RCC 7860 (cell line): ENCODE results near the gene CEP63.
"Not testable (repeated sequence)": the region's sequence is repeated elsewhere in the genome, so short reads cannot be mapped to it uniquely, and the experiment has no call there.

Experiments used
- DNase-seq: peaks from one replicate; pipeline ENCODE4 v3.0.0-alpha.2; 2015; ENCODE audit warnings: low spot score
- FAIRE-seq: peaks from 2 replicates; lab custom pipeline; 2012; peaks lifted over from hg19 to GRCh38; lab: Jason Lieb, UNC

CEP63 gene

GRCh38 chr3:134505485-134505884 lies 19.6 kb downstream of the CEP63 start:
- DNase-seq (no peak), FAIRE-seq (no peak)

DNA sequence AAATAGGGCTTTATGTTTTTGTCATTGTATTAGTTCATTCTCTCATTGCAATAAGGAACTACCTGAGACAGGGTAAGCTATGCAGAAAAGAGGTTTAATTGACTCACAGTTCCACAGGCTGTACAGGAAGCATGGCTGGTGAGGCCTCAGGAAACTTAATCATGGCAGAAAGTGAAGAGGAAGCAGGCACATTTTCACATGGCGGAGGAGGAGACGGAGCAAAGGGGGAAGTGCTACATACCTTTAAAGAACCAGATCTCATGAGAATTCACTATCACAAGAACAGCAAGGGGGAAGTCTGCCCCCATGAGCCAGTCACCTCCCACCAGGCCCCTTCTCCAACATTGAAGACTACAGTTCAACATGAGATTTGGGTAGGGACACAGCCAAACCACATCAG lies 25.6 kb downstream of the CEP63 start:
- DNase-seq (no peak), FAIRE-seq (no peak)

GRCh38 chr3:134516905-134517304 lies 31.0 kb downstream of the CEP63 start:
- DNase-seq (no peak), FAIRE-seq (no peak)

GRCh38 chr3:134517791-134518190 lies 31.9 kb downstream of the CEP63 start:
- FAIRE-seq = peak; percentile 47

GRCh38 chr3:134522541-134522940 lies 36.7 kb downstream of the CEP63 start:
- FAIRE-seq = no peak
- no peak for DNase-seq

More at GRCh38 chr3:134517791-134518190, 31.9 kb downstream of the CEP63 start:
- no peak for DNase-seq

DNA sequence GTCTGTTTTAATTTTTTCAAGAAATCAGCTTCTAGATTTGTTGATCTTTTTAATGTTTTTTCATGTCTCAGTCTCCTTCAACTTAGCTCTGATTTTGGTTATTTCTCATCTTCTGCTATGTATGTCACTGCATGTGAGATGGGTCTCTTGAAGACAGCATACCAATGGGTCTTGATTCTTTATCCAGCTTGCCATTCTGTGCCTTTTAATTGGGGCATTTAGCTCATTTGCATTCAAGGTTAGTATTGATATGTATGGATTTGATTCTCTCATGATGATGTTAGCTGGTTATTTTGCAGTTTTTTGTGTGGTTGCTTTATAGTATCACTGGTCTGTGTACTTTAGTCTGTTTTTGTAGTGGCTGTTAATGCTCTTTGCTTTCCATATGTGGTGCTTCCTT lies 39.4 kb downstream of the CEP63 start:
- no peak for DNase-seq
- FAIRE-seq = no peak

DNA sequence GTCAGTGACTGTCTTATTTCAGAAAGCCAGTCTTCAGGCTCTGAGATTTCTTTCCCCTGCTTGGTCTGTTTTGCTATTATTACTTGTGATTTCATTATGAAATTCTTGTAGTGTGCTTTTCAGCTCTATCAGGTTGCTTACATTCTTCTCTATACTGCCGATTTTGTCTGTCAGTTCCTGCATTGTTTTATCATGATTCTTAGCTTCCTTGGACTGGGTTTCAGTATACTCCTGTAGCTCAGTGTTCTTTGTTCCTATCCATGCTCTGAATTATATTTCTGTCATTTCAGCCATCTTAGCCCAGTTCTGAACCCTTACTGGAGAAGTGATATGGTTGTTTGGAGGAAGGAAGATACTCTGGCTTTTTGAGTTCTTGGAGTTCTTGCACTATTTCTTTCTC lies 40.5 kb downstream of the CEP63 start:
- DNase-seq (no peak), FAIRE-seq (no peak)

DNA sequence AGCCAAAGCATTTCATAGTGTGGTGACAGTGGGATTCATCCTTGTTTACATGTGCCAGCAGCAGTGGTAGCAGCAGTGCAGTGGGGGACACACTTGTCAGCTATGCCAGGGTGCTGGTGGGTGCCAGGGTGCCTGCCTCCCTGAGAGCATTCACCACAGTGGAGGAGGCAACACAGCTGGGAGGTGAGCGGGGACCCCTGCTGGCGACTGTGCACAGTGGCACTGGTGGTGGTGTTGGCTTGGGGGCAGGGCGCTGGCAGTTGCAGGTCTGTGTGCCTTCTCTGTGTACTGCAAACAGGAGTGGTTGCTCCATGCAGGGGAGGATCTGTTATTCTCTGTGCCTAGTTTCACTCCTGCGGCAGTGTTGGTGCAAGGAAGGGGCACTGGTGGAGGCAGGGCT lies 41.2 kb downstream of the CEP63 start:
- FAIRE-seq = no peak
- DNase-seq = no peak

DNA sequence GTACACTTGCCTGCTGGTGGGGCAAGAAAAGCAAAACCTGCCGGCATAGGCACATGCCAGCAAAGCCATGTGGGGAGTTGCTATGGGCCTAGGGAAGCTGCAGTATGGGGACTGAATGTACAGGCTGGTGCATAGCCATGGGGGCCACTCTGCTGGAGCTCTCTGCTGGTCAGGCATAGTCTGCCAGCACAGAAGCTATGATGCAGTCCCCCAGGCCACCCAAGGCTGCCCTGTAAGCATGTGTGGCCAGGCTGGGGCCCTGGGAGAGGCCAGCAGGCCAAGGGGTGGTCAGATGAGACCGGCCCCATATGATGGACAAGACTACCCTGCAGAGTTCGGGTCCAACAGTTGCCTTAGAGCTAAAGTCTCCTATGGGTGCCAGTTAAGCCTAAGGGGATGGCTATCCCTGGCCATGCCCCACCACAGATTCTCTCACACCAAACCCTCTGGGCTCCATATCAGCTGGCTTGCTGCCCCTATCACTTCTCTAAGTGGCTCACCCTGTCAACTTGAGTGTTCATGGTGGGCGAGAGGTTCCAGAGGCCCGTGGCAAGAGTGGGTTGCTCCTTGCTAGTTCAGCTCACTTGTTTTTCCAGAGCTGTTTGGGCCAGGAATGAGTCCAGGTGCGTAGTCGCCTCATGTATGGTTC lies 41.8 kb downstream of the CEP63 start:
- FAIRE-seq (no peak), DNase-seq (no peak)

DNA sequence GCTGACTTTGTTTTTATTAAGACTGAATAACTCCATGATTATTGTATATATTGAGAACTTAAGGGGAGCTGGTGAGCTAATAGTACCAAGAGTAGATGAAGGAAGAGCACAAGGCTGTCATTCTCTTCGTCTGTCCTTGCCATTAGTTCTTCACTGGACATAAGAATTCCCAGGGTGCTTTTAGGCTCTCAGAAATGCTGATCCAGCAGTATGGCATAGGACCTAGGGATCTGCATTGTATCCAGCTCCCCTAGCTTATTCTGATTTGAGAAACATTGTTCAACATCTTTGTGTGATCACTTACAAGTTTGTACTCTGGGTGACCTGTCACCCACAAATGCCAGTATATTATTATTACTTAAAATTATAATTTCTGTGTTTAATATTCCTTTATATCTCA lies 47.6 kb downstream of the CEP63 start:
- no peak for DNase-seq
- FAIRE-seq = no peak

- no peak for FAIRE-seq
- no peak for DNase-seq
These were observed 49.5 kb downstream of the CEP63 start for GRCh38 chr3:134535186-134535970.

- no peak for FAIRE-seq
- no peak for DNase-seq
These were observed 50.9 kb downstream of the CEP63 start for GRCh38 chr3:134536781-134537180.

- FAIRE-seq = no peak
- no peak for DNase-seq
These were observed 56.6 kb downstream of the CEP63 start for GRCh38 chr3:134542287-134542958.

DNA sequence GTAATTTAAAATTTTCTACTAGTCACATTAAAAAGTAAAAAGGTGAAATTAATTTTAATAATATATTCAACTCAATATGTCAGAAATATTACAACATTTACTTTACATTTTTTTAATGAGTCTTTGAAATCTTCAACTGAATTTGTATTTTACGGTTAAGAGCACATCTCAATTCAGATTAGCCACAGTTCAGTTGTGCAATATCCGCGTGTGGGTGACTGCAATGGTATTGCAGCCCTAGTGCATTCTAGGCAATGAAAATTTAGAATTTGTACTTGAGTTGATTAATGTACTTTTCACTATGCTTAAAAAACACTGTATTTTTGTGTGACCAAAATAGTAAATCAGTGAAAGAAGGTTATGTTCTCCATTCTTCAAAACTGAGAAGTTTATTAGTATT lies 57.3 kb downstream of the CEP63 start:
- DNase-seq (no peak), FAIRE-seq (no peak)

GRCh38 chr3:134544316-134544715 lies 58.5 kb downstream of the CEP63 start:
- no peak for FAIRE-seq
- DNase-seq = no peak

DNA sequence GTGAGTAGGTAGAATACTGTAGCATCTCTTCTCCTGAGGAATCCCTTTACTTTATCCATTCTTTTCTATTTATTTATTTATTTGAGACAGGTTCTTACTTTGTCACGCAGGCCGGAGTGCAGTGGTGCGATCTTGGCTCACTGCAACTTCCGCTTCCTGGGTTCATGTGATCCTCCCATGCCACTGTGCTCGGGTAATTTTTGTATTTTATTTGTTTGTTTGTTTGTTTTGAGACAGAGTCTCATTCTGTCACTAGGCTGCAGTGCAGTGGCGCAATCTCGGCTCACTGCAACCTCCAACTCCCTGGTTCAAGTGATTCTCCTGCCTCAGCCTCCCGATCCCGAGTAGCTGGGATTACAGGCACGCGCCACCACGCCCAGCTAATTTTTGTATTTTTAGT lies 58.9 kb downstream of the CEP63 start:
- not testable (repeated sequence) for FAIRE-seq, DNase-seq

DNA sequence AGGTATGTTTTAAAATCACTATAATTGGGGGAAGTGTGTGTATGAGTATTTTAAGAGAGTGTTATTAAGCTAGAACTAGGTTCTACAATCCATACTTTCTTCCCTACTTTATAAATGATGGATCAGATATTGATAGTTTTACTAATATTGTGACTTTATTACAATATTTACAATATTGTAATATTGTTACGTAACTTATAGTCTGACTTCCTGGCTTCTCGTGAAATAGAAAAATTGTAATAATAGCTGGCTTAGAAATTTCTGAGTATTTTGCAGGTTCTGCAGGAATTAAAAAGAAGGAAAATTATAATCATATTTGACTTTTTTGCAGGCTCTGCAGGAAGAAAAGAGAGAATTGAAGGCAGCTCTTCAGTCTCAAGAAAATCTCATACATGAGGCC lies 60.0 kb downstream of the CEP63 start:
- FAIRE-seq (no peak), DNase-seq (no peak)

- no peak for DNase-seq
- FAIRE-seq = no peak
These were observed 66.9 kb downstream of the CEP63 start for GRCh38 chr3:134552784-134553183.

- no peak for DNase-seq
These were observed 73.7 kb downstream of the CEP63 start for GRCh38 chr3:134559591-134559990.

DNA sequence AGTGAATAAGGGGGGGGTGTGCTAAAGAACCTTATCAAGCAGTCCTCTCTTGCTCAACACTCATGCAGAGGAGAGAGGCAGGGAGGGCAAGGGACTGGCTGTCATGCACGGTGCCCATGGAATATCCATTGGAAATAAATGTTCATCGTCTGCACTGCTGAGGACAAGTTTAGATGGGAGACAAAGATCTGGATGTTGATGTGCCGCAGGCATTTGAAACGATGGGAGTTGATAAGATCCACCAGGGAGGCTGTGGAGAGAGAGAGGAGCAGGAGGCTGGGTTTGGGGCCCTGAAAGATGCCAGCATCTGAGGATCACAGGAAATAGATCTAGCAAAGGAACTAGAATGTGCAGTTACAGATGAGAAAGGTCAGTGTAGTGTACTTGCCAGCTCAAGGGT lies 76.2 kb downstream of the CEP63 start:
- no peak for DNase-seq
- no peak for FAIRE-seq

More at GRCh38 chr3:134559591-134559990, 73.7 kb downstream of the CEP63 start:
- FAIRE-seq = no peak

DNA sequence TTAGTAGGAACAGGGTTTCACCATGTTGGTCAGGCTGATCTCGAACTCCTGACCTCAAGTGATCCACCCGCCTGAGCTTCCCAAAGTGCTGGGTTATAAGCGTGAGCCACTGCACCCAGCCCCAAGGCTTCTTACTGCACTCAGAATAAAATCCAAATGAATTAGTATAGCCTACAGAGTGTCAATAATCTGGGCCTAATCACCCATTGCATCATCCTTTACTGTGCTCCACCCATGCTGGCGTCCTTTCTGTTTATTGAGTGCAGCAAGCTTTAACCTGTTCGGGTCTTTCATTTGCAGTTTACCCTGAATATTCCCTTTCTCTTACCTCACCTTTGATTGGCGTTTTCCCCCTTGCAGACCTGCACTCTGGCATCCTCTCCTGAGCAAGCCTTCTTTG lies 77.7 kb downstream of the CEP63 start:
- FAIRE-seq (no peak), DNase-seq (no peak)

- FAIRE-seq = no peak
- no peak for DNase-seq
These were observed 79.1 kb downstream of the CEP63 start for GRCh38 chr3:134564991-134565390.
